GM12878 (cell line): ENCODE results near the gene FRMD8. TPM values are rescaled to one million over a fixed set of nuclear protein-coding genes. Genes with fewer than 3 reads are reported as not detected.

Experiments
- ATAC-seq: fragments of 200-7000 bp; cut with Tn5 transposase; 3 replicates; pipeline ENCODE4 v1.9.1; 2020; ENCODE audit warnings: mild to moderate bottlenecking, moderate library complexity
- BruUV-seq: library from RNA; stranded (reverse); fragments of 400-500 nt; replicated peaks from 2 replicates; lab custom pipeline; 2021; lab: Mats Ljungman, UMichigan
- CTCF ChIA-PET: fragments of 300-600 bp; sonication (Branson Sonifier 250); formaldehyde crosslinking; extraction: SDS; loops from one replicate; lab custom pipeline; 2021; ENCODE audit warnings: inconsistent platforms; lab: Yijun Ruan, JAX
- POLR2A ChIA-PET: fragments of 350-600 bp; formaldehyde crosslinking; extraction: SDS; loops from one replicate; lab custom pipeline; 2021; ENCODE audit warnings: inconsistent platforms; lab: Charles Lee
- RAD21 ChIA-PET: fragments of 300-600 bp; sonication (Branson Sonifier 250); formaldehyde crosslinking; loops from one replicate; lab custom pipeline; 2023; ENCODE audit warnings: antibody characterized with exemption; ENCODE audit not compliant: unreplicated experiment; lab: Charles Lee
- SMC1A ChIA-PET: fragments of 300-600 bp; sonication (Branson Sonifier 250); formaldehyde crosslinking; loops from one replicate; lab custom pipeline; 2023; ENCODE audit not compliant: unreplicated experiment, uncharacterized antibody; lab: Charles Lee
- DNase-seq: peaks from one replicate; pipeline ENCODE4 v3.0.0-alpha.2; 2011; ENCODE audit warnings: low read depth, low spot score
- FAIRE-seq: peaks from 3 replicates; lab custom pipeline; 2011; peaks lifted over from hg19 to GRCh38; lab: Jason Lieb, UNC
- H2AFZ ChIP-seq: 2 replicates; pipeline ENCODE4 v1.6.0; 2011; ENCODE audit warnings: low read depth, low read length, control low read depth; ENCODE audit not compliant: control insufficient read depth
- H3K27ac ChIP-seq: 2 replicates; pipeline ENCODE4 v1.5.1; 2011; ENCODE audit warnings: control low read depth; ENCODE audit not compliant: control insufficient read depth, insufficient read depth
- H3K27me3 ChIP-seq, 2 experiments: replicated peaks in 1 of 2; 2 replicates each; pipeline versions ENCODE4 v1.6.0 to v1.6.1; 2011; ENCODE audit warnings: low read length in 1 of 2; ENCODE audit not compliant: control insufficient read depth in 2 of 2, insufficient read depth in 2 of 2
- H3K36me3 ChIP-seq, 2 experiments: 2 replicates each; pipeline ENCODE4 v1.5.1; 2011; ENCODE audit warnings: low read length in 1 of 2; ENCODE audit not compliant: control insufficient read depth in 2 of 2, insufficient read depth in 2 of 2
- H3K4me1 ChIP-seq: 2 replicates; pipeline ENCODE4 v1.6.1; 2011; ENCODE audit warnings: mild to moderate bottlenecking, low read length, moderate library complexity, mixed read lengths; ENCODE audit not compliant: control insufficient read depth, insufficient read depth
- H3K4me2 ChIP-seq: 2 replicates; pipeline ENCODE4 v1.6.0; 2011; ENCODE audit warnings: control low read depth; ENCODE audit not compliant: control insufficient read depth, insufficient read depth
- H3K4me3 ChIP-seq: fragments of 200-600 bp; sonication (generic); 2 replicates; pipeline ENCODE4 v1.5.1; 2016
- H3K79me2 ChIP-seq: 2 replicates; pipeline ENCODE4 v1.6.0; 2011; ENCODE audit warnings: low read length; ENCODE audit not compliant: control insufficient read depth, insufficient read depth
- H3K9ac ChIP-seq: 2 replicates; pipeline ENCODE4 v1.8.0; 2011; ENCODE audit warnings: low read length, control low read depth, mixed read lengths; ENCODE audit not compliant: control insufficient read depth, insufficient read depth
- H3K9me3 ChIP-seq: replicated peaks from 3 replicates; pipeline ENCODE4 v1.5.1; 2011; ENCODE audit warnings: mild to moderate bottlenecking, low read length; ENCODE audit not compliant: control insufficient read depth, insufficient read depth
- H4K20me1 ChIP-seq: 2 replicates; pipeline ENCODE4 v1.6.0; 2011; ENCODE audit not compliant: control insufficient read depth, insufficient read depth
- ASH2L ChIP-seq: fragments of 300-600, 200-600 bp; sonication (generic); IDR thresholded peaks from 2 replicates; pipeline ENCODE4 v1.6.1; 2017; ENCODE audit warnings: low read depth, mild to moderate bottlenecking, borderline replicate concordance
- BACH1 ChIP-seq: fragments of 450-650 bp; IDR thresholded peaks from 2 replicates; pipeline ENCODE4 v1.6.1; 2017; ENCODE audit warnings: mild to moderate bottlenecking, borderline replicate concordance
- BMI1 ChIP-seq: fragments of 450-650 bp; IDR thresholded peaks from 2 replicates; pipeline ENCODE4 v1.6.1; 2016; ENCODE audit warnings: mild to moderate bottlenecking, moderate library complexity, borderline replicate concordance
- CBFB ChIP-seq: IDR thresholded peaks from 2 replicates; pipeline ENCODE4 v1.6.1; 2016; ENCODE audit warnings: antibody characterized with exemption, low read depth
- CREB1 ChIP-seq: IDR thresholded peaks from 2 replicates; pipeline ENCODE4 v1.6.1; 2012; ENCODE audit warnings: low read depth, mild to moderate bottlenecking, inconsistent platforms
- EGR1 ChIP-seq, 2 experiments: IDR thresholded peaks; 1 replicate in 1 of 2; 2 replicates in 1 of 2; pipeline ENCODE4 v1.6.1; 2011 to 2012; ENCODE audit warnings: low read depth in 2 of 2, low read length in 2 of 2, borderline replicate concordance in 1 of 2, mild to moderate bottlenecking in 1 of 2, moderate library complexity in 1 of 2
- ESRRA ChIP-seq: IDR thresholded peaks from 2 replicates; pipeline ENCODE4 v1.6.1; 2012; ENCODE audit warnings: mild to moderate bottlenecking, low read length, improper control_type of control experiment
- KAT2A ChIP-seq: conservative IDR thresholded peaks from 2 replicates; pipeline ENCODE4 v1.6.1; 2011; ENCODE audit warnings: low read depth, low read length; ENCODE audit not compliant: control insufficient read depth
- LARP7 ChIP-seq: fragments of 450-650 bp; IDR thresholded peaks from 2 replicates; pipeline ENCODE4 v1.6.1; 2017; ENCODE audit warnings: mild to moderate bottlenecking
- PAX8 ChIP-seq: fragments of 450-650 bp; IDR thresholded peaks from 2 replicates; pipeline ENCODE4 v1.6.1; 2017; ENCODE audit warnings: mild to moderate bottlenecking, moderate library complexity
- RB1 ChIP-seq: fragments of 450-650 bp; formaldehyde crosslinking; IDR thresholded peaks from 2 replicates; pipeline ENCODE4 v1.6.1; 2017; ENCODE audit warnings: mild to moderate bottlenecking, borderline replicate concordance
- RBBP5 ChIP-seq: fragments of 200-600 bp; sonication (generic); conservative IDR thresholded peaks from 2 replicates; pipeline ENCODE4 v1.6.1; 2016
- SMC3 ChIP-seq: IDR thresholded peaks from 2 replicates; pipeline ENCODE4 v1.6.1; 2011; ENCODE audit warnings: low read length, improper control_type of control experiment, borderline replicate concordance
- YBX1 ChIP-seq: fragments of 450-650 bp; IDR thresholded peaks from 2 replicates; pipeline ENCODE4 v1.6.1; 2016; ENCODE audit warnings: antibody characterized with exemption
- YY1 ChIP-seq: IDR thresholded peaks from 2 replicates; pipeline ENCODE4 v1.6.1; 2011; ENCODE audit warnings: low read depth, mild to moderate bottlenecking, low read length
- WGBS: methylation state at CpG from one replicate; pipeline ENCODE4 v1.1.6; 2016; ENCODE audit warnings: low lambda C conversion rate; ENCODE audit not compliant: insufficient replicate concordance, insufficient coverage; ENCODE audit errors: missing lambda C conversion rate; 5-methylcytosine and 5-hydroxymethylcytosine counted together
- in situ Hi-C: fragments of 300-500 bp; cut with MboI; formaldehyde crosslinking; loops from 9 replicates; pipeline ENCODE4 v1.14.3; 2018; ENCODE audit warnings: mixed read lengths
- intact Hi-C: fragments of 100-400 bp; cut with micrococcal nuclease; formaldehyde crosslinking; loops from one replicate; pipeline ENCODE4 v1.14.2; 2022; ENCODE audit not compliant: unreplicated experiment
- polyA plus RNA-seq, 11 experiments: library from polyadenylated mRNA; depleted of rRNA in 4 of 11; unstranded in 6 of 11; stranded (reverse) in 5 of 11; fragments of >200 nt; fragmentation: Nextera tagmentation in 4 of 11; fragmentation: Illumina TruSeq in 1 of 11; extraction: Ambion mirVana in 4 of 11; extraction: Trizol in 1 of 11; gene quantifications; 1 replicate in 1 of 11; 2 replicates in 10 of 11; pipeline versions ENCODE4 v1.2.1 to v1.2.3, GENCODE V29; 2011 to 2016; ENCODE audit warnings: inconsistent platforms in 2 of 11, missing spikeins in 2 of 11, low read depth in 1 of 11
- total RNA-seq, 4 experiments: library from RNA; depleted of rRNA in 3 of 4; stranded (reverse); fragments of >200 nt in 3 of 4; fragmentation: Illumina TruSeq in 1 of 4; extraction: Trizol in 1 of 4; gene quantifications; 2 replicates each; pipeline versions ENCODE4 v1.2.1 to v1.2.3, GENCODE V29; 2013 to 2021
- TF ChIP-seq, protein P1 (sequence below): fragments of 450-650 bp; IDR thresholded peaks from 2 replicates; pipeline ENCODE4 v1.6.1; 2018; ENCODE audit warnings: borderline replicate concordance, mild to moderate bottlenecking; ENCODE audit not compliant: partially characterized antibody
- TF ChIP-seq, protein P2 (sequence below): fragments of 450-650 bp; IDR thresholded peaks from 2 replicates; pipeline ENCODE4 v1.6.1; 2014; ENCODE audit warnings: mild to moderate bottlenecking
- TF ChIP-seq, protein P3 (sequence below): fragments of 450-650 bp; IDR thresholded peaks from 2 replicates; pipeline ENCODE4 v1.6.1; 2016; ENCODE audit warnings: mild to moderate bottlenecking

FRMD8 gene
- total and polyA plus RNA-seq, 10 of the 15 experiments (the other 5 are each of a cell fraction or from before 2014, with no cell fraction given), result 8.3 to 69.4 (median 28.0) TPM

DNA sequence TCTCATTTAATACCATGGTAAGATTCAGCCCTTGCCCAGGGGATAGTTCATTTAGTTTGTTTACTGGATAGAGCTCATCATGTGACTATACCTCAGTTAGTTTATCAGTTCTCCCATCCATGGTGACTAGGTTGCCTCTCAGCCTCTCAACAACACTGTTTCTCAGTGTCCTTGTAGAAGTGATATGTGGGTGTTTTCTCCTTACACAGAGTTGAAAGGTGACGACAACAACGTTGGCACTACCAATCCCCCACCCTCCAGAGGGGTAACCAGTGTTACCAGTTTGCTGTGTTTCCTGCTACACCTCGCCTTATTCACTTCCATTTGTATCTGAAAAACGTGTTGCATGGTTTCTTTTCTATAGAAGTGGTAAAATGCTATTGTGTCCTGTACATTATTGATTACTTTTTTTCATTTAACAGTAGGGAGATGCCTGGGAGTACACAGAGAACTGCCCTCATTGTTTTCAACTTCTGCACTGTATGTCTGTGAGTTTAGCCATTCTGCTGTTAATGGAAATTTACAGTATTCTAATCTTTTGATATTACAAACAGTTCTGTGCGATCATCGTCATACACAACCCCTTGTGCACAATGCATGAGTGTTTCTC lies 47.7 kb downstream of the FRMD8 start:
- intact Hi-C loops, result no loop called here
- ChIA-PET RAD21 (interaction anchor here (1.0 to 1.3 kb wide), 4 partner anchors 13 to 58 kb away, joined by 3 to 7 read pairs (median 4); no protein-coding TSS in a partner anchor), SMC1A (interaction anchor here (0.6 to 1.4 kb wide), 8 partner anchors 8 to 76 kb away, joined by 3 to 11 read pairs (median 4); no protein-coding TSS in a partner anchor), POLR2A (interaction anchor here (0.5 to 1.0 kb wide), 4 partner anchors 11 to 143 kb away, joined by 3 to 6 read pairs (median 3); no protein-coding TSS in a partner anchor), CTCF (interaction anchor here (0.9 to 1.6 kb wide), 4 partner anchors 15 to 66 kb away, joined by 3 to 12 read pairs (median 4); no protein-coding TSS in a partner anchor)
- no peak overlapping the region for H3K4me3 ChIP-seq
- in situ Hi-C loops, result no loop called here
- 41% methylated on average over 6 of the region's 6 CpGs for WGBS
- H3K4me1 ChIP-seq, result peaks cover 31% of the 10 kb centered on the region
- H3K36me3 ChIP-seq, result peaks cover 2 to 17% of the 10 kb centered on the region in 2 experiments
- H3K9ac ChIP-seq, result no peak overlapping the region
- DNase-seq (no peak), ATAC-seq (no peak), FAIRE-seq (no peak)
- no peaks in the 10 kb centered on the region for H4K20me1 ChIP-seq
- H3K27ac ChIP-seq, result no peak overlapping the region
- no peak overlapping the region; the same call in 1 of the 2 replicates for H3K4me2 ChIP-seq
- no TSS peak for BruUV-seq
- peaks cover 78% of the 10 kb centered on the region for H3K79me2 ChIP-seq
- TF ChIP-seq BMI1 (no peak), RBBP5 (no peak), SMC3 (no peak), KAT2A (no peak), LARP7 (no peak), CBFB (no peak), CREB1 (no peak), YBX1 (no peak), EGR1 (IDR thresholded peaks at IDR 0.05; ENCODE audit: borderline replicate concordance in 1 of 2, low read depth in 2 of 2, low read length in 2 of 2) (no peak), RB1 (no peak), ASH2L (no peak), BACH1 (no peak), YY1 (no peak), PAX8 (no peak), ESRRA (no peak)
- TF ChIP-seq, protein P1, sequence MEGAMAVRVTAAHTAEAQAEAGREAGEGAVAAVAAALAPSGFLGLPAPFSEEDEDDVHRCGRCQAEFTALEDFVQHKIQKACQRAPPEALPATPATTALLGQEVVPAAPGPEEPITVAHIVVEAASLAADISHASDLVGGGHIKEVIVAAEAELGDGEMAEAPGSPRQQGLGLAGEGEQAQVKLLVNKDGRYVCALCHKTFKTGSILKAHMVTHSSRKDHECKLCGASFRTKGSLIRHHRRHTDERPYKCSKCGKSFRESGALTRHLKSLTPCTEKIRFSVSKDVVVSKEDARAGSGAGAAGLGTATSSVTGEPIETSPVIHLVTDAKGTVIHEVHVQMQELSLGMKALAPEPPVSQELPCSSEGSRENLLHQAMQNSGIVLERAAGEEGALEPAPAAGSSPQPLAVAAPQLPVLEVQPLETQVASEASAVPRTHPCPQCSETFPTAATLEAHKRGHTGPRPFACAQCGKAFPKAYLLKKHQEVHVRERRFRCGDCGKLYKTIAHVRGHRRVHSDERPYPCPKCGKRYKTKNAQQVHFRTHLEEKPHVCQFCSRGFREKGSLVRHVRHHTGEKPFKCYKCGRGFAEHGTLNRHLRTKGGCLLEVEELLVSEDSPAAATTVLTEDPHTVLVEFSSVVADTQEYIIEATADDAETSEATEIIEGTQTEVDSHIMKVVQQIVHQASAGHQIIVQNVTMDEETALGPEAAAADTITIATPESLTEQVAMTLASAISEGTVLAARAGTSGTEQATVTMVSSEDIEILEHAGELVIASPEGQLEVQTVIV, result no peak
- TF ChIP-seq, protein P2, sequence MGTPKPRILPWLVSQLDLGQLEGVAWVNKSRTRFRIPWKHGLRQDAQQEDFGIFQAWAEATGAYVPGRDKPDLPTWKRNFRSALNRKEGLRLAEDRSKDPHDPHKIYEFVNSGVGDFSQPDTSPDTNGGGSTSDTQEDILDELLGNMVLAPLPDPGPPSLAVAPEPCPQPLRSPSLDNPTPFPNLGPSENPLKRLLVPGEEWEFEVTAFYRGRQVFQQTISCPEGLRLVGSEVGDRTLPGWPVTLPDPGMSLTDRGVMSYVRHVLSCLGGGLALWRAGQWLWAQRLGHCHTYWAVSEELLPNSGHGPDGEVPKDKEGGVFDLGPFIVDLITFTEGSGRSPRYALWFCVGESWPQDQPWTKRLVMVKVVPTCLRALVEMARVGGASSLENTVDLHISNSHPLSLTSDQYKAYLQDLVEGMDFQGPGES, result no peak
- TF ChIP-seq, protein P3, sequence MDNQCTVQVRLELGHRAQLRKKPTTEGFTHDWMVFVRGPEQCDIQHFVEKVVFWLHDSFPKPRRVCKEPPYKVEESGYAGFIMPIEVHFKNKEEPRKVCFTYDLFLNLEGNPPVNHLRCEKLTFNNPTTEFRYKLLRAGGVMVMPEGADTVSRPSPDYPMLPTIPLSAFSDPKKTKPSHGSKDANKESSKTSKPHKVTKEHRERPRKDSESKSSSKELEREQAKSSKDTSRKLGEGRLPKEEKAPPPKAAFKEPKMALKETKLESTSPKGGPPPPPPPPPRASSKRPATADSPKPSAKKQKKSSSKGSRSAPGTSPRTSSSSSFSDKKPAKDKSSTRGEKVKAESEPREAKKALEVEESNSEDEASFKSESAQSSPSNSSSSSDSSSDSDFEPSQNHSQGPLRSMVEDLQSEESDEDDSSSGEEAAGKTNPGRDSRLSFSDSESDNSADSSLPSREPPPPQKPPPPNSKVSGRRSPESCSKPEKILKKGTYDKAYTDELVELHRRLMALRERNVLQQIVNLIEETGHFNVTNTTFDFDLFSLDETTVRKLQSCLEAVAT, result no peak
- H3K9me3 ChIP-seq, result no peaks in the 10 kb centered on the region
- H2AFZ ChIP-seq, result no peak overlapping the region
- no peaks in the 10 kb centered on the region for H3K27me3 ChIP-seq
